HUDEP-2 (cell line): ENCODE measurements around the gene BAZ2B.
"Not testable (repeated sequence)": the region's sequence is repeated elsewhere in the genome, so short reads cannot be mapped to it uniquely, and the experiment has no call there.

Experiments used
- DNase-seq, 76 experiments: peaks; one replicate each; lab custom pipeline; 2025; ENCODE audit not compliant: unreplicated experiment in 76 of 76; lab: John Stamatoyannopoulos, UW

The BAZ2B gene

GRCh38 chr2:159361603-159362002 is 254.7 kb downstream of the BAZ2B start:
- not testable (repeated sequence) for DNase-seq

- DNase-seq: no peak
These were observed 260.2 kb downstream of the BAZ2B start for GRCh38 chr2:159356053-159356554.

- no peak for DNase-seq
These were observed 264.4 kb downstream of the BAZ2B start for GRCh38 chr2:159351977-159352376.

- DNase-seq: no peak
These were observed 266.6 kb downstream of the BAZ2B start for GRCh38 chr2:159349674-159350299.

- no peak for DNase-seq
These were observed 289.6 kb downstream of the BAZ2B start for GRCh38 chr2:159326569-159327255.

- DNase-seq: no peak
These were observed 293.9 kb downstream of the BAZ2B start for GRCh38 chr2:159322419-159322818.

- no peak for DNase-seq
These were observed 298.8 kb downstream of the BAZ2B start for GRCh38 chr2:159317392-159318088.

GRCh38 chr2:159307942-159308341 is 308.4 kb downstream of the BAZ2B start:
- DNase-seq: no peak

GRCh38 chr2:159300586-159300985 is 315.8 kb downstream of the BAZ2B start:
- no peak for DNase-seq

GRCh38 chr2:159298967-159299366 is 317.4 kb downstream of the BAZ2B start:
- no peak for DNase-seq

- DNase-seq: no peak
These were observed 319.2 kb downstream of the BAZ2B start for GRCh38 chr2:159297042-159297707.

- DNase-seq: no peak
These were observed 324.2 kb downstream of the BAZ2B start for GRCh38 chr2:159292157-159292556.

- peak in 29 of 76 experiments; percentile 1 to 47 (median 21) for DNase-seq
These were observed 325.9 kb downstream of the BAZ2B start for GRCh38 chr2:159290289-159290907.

GRCh38 chr2:159287733-159288132 is 328.6 kb downstream of the BAZ2B start:
- DNase-seq: no peak

- DNase-seq: peak in 75 of 76 experiments; percentile 67 to 99 (median 95)
These were observed 329.5 kb downstream of the BAZ2B start for GRCh38 chr2:159286709-159287441.

- peak in 62 of 76 experiments; percentile 4 to 77 (median 47) for DNase-seq
These were observed 330.2 kb downstream of the BAZ2B start, which contains the start of gene WDSUB1 for GRCh38 chr2:159285929-159286708. Gene WDSUB1, minus strand, starts transcription at chr2:159286703. Its CDS starts 3,634 bp downstream, at chr2:159283069.

- no peak for DNase-seq
These were observed 330.9 kb downstream of the BAZ2B start for GRCh38 chr2:159285433-159285832.

GRCh38 chr2:159283529-159283928 is 332.8 kb downstream of the BAZ2B start:
- DNase-seq: peak in 1 of 76 experiments; percentile 1

- no peak for DNase-seq
These were observed 335.3 kb downstream of the BAZ2B start for GRCh38 chr2:159281002-159281401.
